HCT116 (cell line): ENCODE data around the gene SDF2L1. TPM values are rescaled to one million over a fixed set of nuclear protein-coding genes. Genes with fewer than 3 reads are reported as not detected.

ENCODE experiments used
- ATAC-seq: fragments of 200-7000 bp; cut with Tn5 transposase; 2 replicates; pipeline ENCODE4 v1.9.1; 2020; ENCODE audit warnings: mild to moderate bottlenecking, moderate library complexity
- BruUV-seq: library from RNA; stranded (reverse); fragments of 400-500 nt; replicated peaks from 2 replicates; lab custom pipeline; 2021; lab: Mats Ljungman, UMichigan
- CTCF ChIA-PET: fragments of 300-600 bp; sonication (Branson Sonifier 250); formaldehyde crosslinking; loops from one replicate; lab custom pipeline; 2021; ENCODE audit warnings: antibody characterized with exemption; lab: Charles Lee
- POLR2A ChIA-PET: fragments of 300-600, 350-600 bp; sonication (Branson Sonifier 250); formaldehyde crosslinking; loops from one replicate; lab custom pipeline; 2021; ENCODE audit warnings: antibody characterized with exemption; lab: Charles Lee
- RAD21 ChIA-PET, 2 experiments: fragments of 300-600 bp; sonication (Branson Sonifier 250); formaldehyde crosslinking; loops; one replicate each; lab custom pipeline; 2023; ENCODE audit warnings: low total read pairs in 2 of 2; ENCODE audit not compliant: uncharacterized antibody in 2 of 2, unreplicated experiment in 2 of 2, low non-redundant PET in 1 of 2; lab: Charles Lee
- DNase-seq: peaks from one replicate; pipeline ENCODE4 v3.0.0-alpha.2; 2010; ENCODE audit warnings: low read depth, low spot score
- H2AFZ ChIP-seq: fragments of 200-600 bp; shearing (Covaris generic), sonication (generic); 2 replicates; pipeline ENCODE4 v1.6.1; 2017; ENCODE audit warnings: low read depth, mixed run types, mixed read lengths, antibody characterized with exemption, low read length; ENCODE audit not compliant: poor library complexity, severe bottlenecking
- H3K27ac ChIP-seq: 2 replicates; pipeline ENCODE4 v1.5.1; 2012; ENCODE audit warnings: low read depth, low read length
- H3K27me3 ChIP-seq: fragments of 200-600 bp; sonication (generic); 2 replicates; pipeline ENCODE4 v1.6.1; 2016; ENCODE audit warnings: mixed run types, low read length, mixed read lengths; ENCODE audit not compliant: insufficient read depth
- H3K36me3 ChIP-seq, 2 experiments: fragments of 200-500 bp in 1 of 2; fragments of 200-600 bp in 1 of 2; sonication (Bioruptor generic) in 1 of 2; sonication (generic) in 1 of 2; 2 replicates each; pipeline versions ENCODE4 v1.5.1 to v1.6.1; 2014 to 2016; ENCODE audit warnings: low read length in 2 of 2, inconsistent platforms in 1 of 2, mixed read lengths in 1 of 2, mixed run types in 1 of 2; ENCODE audit not compliant: insufficient read depth in 2 of 2, control insufficient read depth in 1 of 2
- H3K4me1 ChIP-seq, 2 experiments: fragments of 200-600 bp in 1 of 2; sonication (generic) in 1 of 2; 2 replicates each; pipeline versions ENCODE4 v1.5.1 to v1.6.1; 2012 to 2017; ENCODE audit warnings: low read length in 2 of 2, inconsistent platforms in 1 of 2, mild to moderate bottlenecking in 1 of 2, mixed read lengths in 1 of 2, mixed run types in 1 of 2, moderate library complexity in 1 of 2; ENCODE audit not compliant: insufficient read depth in 2 of 2, control insufficient read depth in 1 of 2
- H3K4me2 ChIP-seq: fragments of 200-600 bp; sonication (generic); 2 replicates; pipeline ENCODE4 v1.6.1; 2017; ENCODE audit warnings: mixed run types, low read length, mixed read lengths
- H3K4me3 ChIP-seq, 2 experiments: fragments of 200-600 bp in 1 of 2; sonication (generic) in 1 of 2; replicated peaks in 1 of 2; 2 replicates each; pipeline ENCODE4 v1.5.1; 2011 to 2016; ENCODE audit warnings: low read length in 2 of 2, control low read depth in 1 of 2, low read depth in 1 of 2, mild to moderate bottlenecking in 1 of 2, mixed read lengths in 1 of 2, mixed run types in 1 of 2
- H3K79me2 ChIP-seq: fragments of 200-600 bp; sonication (generic); 2 replicates; pipeline ENCODE4 v1.6.1; 2017; ENCODE audit warnings: mild to moderate bottlenecking, mixed run types, low read length, moderate library complexity, mixed read lengths; ENCODE audit not compliant: insufficient read depth
- H3K9ac ChIP-seq: fragments of 200-600 bp; sonication (generic); 2 replicates; pipeline ENCODE4 v1.6.1; 2016; ENCODE audit warnings: low read length, mixed read lengths
- H3K9me2 ChIP-seq: fragments of 200-600 bp; sonication (generic), shearing (Covaris generic); 2 replicates; pipeline ENCODE4 v1.6.1; 2017; ENCODE audit warnings: mixed run types, mild to moderate bottlenecking, moderate library complexity; ENCODE audit not compliant: insufficient read depth
- H3K9me3 ChIP-seq, 2 experiments: fragments of 200-500 bp in 1 of 2; fragments of 200-600 bp in 1 of 2; sonication (Bioruptor generic) in 1 of 2; sonication (generic) in 1 of 2; 2 replicates each; pipeline ENCODE4 v1.6.1; 2014 to 2017; ENCODE audit warnings: low read length in 2 of 2, mixed read lengths in 2 of 2, inconsistent platforms in 1 of 2, low read depth in 1 of 2, mild to moderate bottlenecking in 1 of 2, mixed run types in 1 of 2, moderate library complexity in 1 of 2; ENCODE audit not compliant: control insufficient read depth in 1 of 2, insufficient read depth in 1 of 2
- H4K20me1 ChIP-seq: fragments of 200-600 bp; sonication (generic), shearing (Covaris generic); 2 replicates; pipeline ENCODE4 v1.6.1; 2017; ENCODE audit warnings: mixed run types, mild to moderate bottlenecking, moderate library complexity; ENCODE audit not compliant: insufficient read depth
- CTCF ChIP-seq, 3 experiments: fragments of 200-600 bp in 1 of 3; sonication (generic) in 1 of 3; IDR thresholded peaks in 2 of 3; conservative IDR thresholded peaks in 1 of 3; 2 replicates each; pipeline ENCODE4 v1.5.1; 2012 to 2017; ENCODE audit warnings: low read depth in 2 of 3, low read length in 2 of 3, antibody characterized with exemption in 1 of 3, borderline replicate concordance in 1 of 3, control low read depth in 1 of 3, mild to moderate bottlenecking in 1 of 3, mixed read lengths in 1 of 3, mixed run types in 1 of 3, moderate library complexity in 1 of 3; ENCODE audit not compliant: insufficient read depth in 1 of 3
- EZH2 ChIP-seq: fragments of 200-600 bp; sonication (generic); IDR thresholded peaks from 2 replicates; pipeline ENCODE4 v1.6.1; 2017; ENCODE audit warnings: antibody characterized with exemption, mixed run types
- MAX ChIP-seq: IDR thresholded peaks from 2 replicates; pipeline ENCODE4 v1.6.1; 2012
- POLR2AphosphoS5 ChIP-seq: IDR thresholded peaks from 2 replicates; pipeline ENCODE4 v1.6.1; 2011; ENCODE audit warnings: mild to moderate bottlenecking, low read depth, low read length, moderate library complexity
- REST ChIP-seq: IDR thresholded peaks from 2 replicates; pipeline ENCODE4 v1.6.1; 2012; ENCODE audit warnings: low read depth
- ZBTB33 ChIP-seq: IDR thresholded peaks from 2 replicates; pipeline ENCODE4 v1.6.1; 2011; ENCODE audit warnings: mild to moderate bottlenecking, low read length, moderate library complexity; ENCODE audit not compliant: insufficient replicate concordance; ENCODE audit errors: extremely low read depth
- intact Hi-C: fragments of 100-400 bp; cut with micrococcal nuclease; formaldehyde crosslinking; loops from 2 replicates; pipeline ENCODE4 v1.10.0; 2022
- total RNA-seq: library from RNA; stranded (reverse); gene quantifications from one replicate; pipeline ENCODE4 v1.2.1, GENCODE V29; 2021; ENCODE audit not compliant: unreplicated experiment

The SDF2L1 gene
- total RNA-seq, 1 experiment from 2014 or later: 86.2 TPM

GRCh38 chr22:21624880-21625791 lies 17.0 kb upstream of the SDF2L1 start:
- Histone ChIP-seq H3K27ac (peak overlapping the region; percentile 26; the same call in 1 of the 2 replicates), H3K4me3 (no peak overlapping the region), H3K4me2 (no peak overlapping the region), H3K9me2 (no peaks in the 10 kb centered on the region), H3K27me3 (no peaks in the 10 kb centered on the region), H3K4me1 (peaks cover 5 to 30% of the 10 kb centered on the region in 2 experiments), H2AFZ (no peak overlapping the region), H3K79me2 (peaks cover 73% of the 10 kb centered on the region), H3K36me3 (peaks cover 0 to 33% of the 10 kb centered on the region in 2 experiments; a peak in 1 of 4 replicates), H4K20me1 (no peaks in the 10 kb centered on the region), H3K9ac (no peak overlapping the region), H3K9me3 (no peaks in the 10 kb centered on the region)
- ChIA-PET RAD21 (no interaction called here), POLR2A (no interaction called here), CTCF (interaction anchor here (0.5 to 3.2 kb wide), 5 partner anchors 17 to 1207 kb away, joined by 3 to 16 read pairs (median 3); partner anchors contain the start of gene SDF2L1)
- ATAC-seq: no peak
- DNase-seq: no peak
- TF ChIP-seq CTCF (IDR thresholded peaks at IDR 0.05 in 2 of 3, conservative IDR thresholded peaks at IDR 0.05 in 1 of 3; ENCODE audit: borderline replicate concordance in 1 of 3, insufficient read depth in 1 of 3, low read depth in 2 of 3, low read length in 2 of 3): no peak
- no peak for TF ChIP-seq REST
- TF ChIP-seq POLR2AphosphoS5: peak; percentile 23; the same call in 1 of the 2 replicates
- no peak for TF ChIP-seq MAX
- no peak for TF ChIP-seq ZBTB33
- no peak for TF ChIP-seq EZH2
- intact Hi-C loops: no loop called here
- BruUV-seq: no TSS peak
